ENCODE results near the gene BATF.

BATF gene

GRCh38 chr14:75501080-75501479 lies 21.2 kb upstream of the BATF start:
- no peak for DNase-seq (ENCODE audit: low read depth)

GRCh38 chr14:75504411-75504810 lies 17.9 kb upstream of the BATF start:
- DNase-seq (ENCODE audit: low read depth), result no peak

DNA sequence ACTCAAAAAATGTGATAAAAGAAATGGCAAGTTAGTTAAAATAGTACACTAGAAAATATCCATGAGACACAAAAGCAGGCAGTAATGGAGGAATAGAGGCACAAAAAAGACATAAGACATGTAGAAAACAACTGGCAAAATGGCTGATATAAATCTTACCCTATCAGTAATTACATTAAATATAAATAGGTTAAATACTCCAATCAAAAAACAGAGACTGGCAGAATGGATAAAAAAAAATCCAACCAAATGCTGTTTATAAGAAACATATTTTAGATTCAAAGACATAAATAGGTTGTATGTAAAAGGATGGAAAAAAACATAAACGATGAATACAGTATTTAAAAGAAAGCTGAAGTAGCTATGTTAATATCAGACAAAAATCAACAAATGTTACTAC lies 15.3 kb upstream of the BATF start:
- no peak for DNase-seq (ENCODE audit: low read depth)

DNA sequence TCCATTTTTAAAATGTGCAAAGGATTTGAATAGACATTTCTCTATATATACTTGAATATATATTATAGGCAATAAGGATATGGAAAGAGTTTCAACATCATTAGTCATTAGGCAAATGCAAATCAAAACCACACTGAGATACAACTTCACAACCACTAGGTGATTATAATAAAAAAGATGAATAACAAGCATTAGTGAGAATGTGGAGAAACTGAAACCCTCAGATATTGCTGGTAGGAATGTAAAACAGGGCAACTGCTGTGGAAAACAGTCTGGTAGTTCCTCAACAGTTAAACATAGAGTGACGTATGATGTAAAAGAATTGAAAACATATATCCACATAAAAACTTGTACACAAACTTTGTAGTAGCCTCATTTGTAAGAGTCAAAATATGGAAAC lies 11.7 kb upstream of the BATF start:
- no peak for DNase-seq (ENCODE audit: low read depth)

DNA sequence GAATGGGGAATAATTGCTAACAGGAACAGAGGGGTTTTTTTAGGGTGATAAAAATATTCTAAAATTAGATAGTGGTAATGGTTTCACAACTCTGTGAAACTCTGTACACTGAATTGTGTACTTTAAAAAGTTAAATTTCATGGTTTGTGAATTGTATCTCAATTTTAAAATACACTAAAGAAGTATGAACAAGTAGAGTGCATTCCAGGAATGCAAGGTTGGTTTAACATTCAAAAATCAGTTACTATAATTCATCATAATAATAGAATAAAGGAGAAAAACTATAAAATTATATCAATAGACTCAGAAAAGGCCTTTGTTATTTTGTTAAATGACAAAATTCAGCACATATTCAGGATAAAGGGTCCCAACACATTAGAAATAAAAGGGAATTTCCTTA lies 11.1 kb upstream of the BATF start:
- no peak for DNase-seq (ENCODE audit: low read depth)

DNA sequence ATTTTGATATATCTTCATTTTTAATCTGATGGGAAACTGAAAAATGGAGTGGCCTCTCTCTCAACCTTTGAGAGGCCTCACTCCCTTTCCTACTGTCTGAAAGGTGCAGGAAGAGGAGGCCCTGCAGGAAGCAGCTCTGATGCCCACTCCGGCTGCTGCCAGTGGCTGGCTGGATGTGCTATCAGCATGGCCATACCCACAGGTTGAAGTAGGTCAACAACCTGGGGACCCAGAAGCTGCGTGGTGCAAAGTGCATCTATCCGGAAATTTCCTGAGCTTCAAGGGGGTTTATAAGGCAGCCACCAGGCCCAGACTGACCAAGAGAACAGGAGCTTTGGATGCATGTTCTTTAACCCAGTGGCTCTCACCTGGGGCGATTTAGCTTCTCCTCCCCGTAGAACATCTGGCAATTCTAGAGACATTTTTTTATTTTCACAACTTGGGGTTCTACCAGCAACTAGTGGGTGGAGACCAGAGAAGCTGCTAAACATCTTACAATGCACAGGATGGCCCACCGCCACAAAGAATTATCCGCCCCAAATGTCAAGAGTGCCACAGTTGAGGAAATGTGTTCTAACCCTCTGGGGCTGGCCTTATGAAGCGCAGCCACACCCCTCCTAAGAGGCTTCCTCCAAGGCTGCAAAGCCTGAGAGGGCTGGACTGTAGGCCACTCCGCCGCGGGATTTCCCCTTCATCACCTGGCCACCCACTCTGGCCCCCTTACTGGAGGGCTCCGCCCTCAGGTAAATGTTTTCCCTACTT lies 8.2 kb upstream of the BATF start:
- no peak for DNase-seq (ENCODE audit: low read depth)

GRCh38 chr14:75514673-75515628 lies 7.3 kb upstream of the BATF start:
- DNase-seq (ENCODE audit: low read depth), result no peak

- no peak for DNase-seq (ENCODE audit: low read depth)
These were observed 6.7 kb upstream of the BATF start for GRCh38 chr14:75515629-75515996.

GRCh38 chr14:75518625-75519024 lies 3.6 kb upstream of the BATF start:
- DNase-seq (ENCODE audit: low read depth), result no peak

DNA sequence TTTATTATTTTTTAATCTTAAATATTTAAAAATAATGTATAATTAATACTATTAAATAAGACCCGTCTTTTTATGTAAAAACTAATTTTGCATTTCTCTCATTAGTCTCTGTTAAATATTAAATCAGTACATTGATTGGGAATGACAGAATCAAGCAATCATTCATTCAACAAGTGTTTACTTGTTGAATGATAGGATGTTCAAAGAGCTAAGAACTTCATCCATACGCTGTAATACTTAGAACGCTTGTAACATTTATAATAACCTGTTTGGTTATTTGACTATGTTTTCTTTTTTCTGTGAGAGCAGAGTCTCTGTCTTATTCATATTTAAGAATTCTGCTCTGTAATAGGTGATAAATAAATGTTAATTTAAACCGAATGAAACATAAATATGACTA lies 2.9 kb upstream of the BATF start:
- DNase-seq (ENCODE audit: low read depth), result no peak

DNA sequence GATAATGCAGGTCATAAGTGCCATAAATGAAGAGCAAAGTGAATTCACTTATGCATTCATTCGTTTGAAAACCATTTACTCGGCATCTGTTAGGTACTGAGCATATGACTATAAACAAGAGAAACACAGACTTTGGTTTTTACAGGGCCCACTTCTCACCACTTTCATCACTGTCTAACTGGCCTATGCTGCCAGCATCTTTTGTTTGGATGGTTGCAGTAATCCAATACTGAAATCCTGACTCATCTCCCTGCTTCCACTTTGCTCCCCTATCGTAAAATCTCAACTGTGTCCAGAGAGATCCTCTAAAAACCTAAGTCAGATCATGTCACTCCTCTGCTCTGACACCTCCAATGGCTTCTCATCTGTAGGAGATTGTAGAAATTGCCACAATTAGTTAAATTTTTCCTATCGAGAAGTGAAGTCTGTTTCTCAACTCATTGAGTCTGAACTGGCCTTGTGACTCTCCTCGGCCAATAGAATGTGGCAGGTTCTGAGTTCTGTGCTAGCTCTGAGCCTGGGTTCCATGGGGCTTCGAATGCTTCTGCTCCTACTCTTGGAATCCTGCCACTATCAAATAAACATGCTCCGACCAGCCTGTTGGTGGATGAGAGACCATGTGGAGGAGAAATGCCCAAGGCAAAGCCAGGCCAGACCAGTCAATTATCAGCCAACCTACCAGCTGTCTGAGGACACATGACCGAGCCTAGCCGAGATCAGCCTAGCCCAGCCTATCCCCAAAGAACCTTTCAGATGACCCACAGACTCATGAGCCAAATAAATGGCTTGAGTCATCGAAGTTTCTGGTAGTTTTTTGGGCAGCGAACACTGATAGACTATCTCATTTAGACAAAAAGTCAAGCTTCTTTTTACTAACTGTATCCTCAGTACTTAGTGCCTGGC lies 2.2 kb upstream of the BATF start:
- no peak for DNase-seq (ENCODE audit: low read depth)

GRCh38 chr14:75520852-75521251 lies 1.4 kb upstream of the BATF start:
- DNase-seq (ENCODE audit: low read depth), result no peak

DNA sequence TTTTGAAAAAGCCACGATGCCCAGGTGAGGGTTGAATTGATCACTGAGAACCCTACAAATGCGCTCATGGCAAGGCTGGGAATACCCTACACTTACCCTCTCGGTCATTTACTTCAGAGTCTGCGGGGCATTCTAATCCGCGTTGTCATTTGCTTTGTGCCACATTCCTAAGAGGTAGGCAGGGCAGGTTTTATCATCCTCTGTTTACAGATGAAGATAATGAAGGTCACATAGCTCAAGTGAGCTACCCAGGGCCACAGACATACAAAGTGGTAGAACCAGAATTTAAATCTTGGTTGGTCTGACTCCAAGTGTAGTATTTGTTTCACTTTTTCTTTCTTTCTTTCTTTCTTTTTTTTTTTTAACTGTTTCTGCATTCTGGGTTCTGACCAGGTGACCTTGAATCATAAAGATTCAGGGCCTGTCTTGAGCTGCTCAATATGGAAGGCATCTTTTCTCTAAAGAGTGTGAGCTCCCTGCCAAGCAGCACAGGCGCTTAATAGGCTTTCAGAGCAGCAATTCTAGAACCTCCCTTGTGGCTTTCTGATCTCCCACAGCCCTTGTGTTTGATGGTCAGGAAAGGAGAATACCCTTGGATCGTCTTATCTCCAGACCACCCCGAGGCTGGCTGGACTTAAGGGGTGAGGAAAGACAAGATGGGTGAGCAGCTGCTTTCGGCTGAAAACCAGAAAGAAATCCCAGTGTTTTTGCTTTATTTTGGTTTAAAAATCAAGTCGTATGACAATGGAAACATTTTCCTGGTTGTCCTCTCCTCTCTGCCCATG lies 662 bp upstream of the BATF start:
- DNase-seq (ENCODE audit: low read depth), result no peak

DNA sequence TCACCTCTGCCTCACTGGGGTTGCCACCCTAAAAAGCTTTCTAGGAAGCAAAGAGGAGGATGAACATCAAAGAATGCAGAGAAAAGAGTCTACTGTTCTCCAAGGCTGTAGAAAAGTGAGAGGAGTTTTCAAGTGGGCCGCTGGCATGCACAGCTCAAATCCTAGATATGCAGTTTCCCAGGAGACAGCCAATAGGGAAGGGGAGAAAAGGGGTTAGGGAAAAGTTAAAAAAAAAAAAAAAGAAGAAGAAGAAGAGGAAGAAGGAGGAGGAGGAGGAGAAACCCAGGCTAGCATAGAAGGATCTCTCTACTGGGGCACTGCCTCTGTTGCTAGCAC lies 682 bp downstream of the BATF start:
- no peak for DNase-seq (ENCODE audit: low read depth)

DNA sequence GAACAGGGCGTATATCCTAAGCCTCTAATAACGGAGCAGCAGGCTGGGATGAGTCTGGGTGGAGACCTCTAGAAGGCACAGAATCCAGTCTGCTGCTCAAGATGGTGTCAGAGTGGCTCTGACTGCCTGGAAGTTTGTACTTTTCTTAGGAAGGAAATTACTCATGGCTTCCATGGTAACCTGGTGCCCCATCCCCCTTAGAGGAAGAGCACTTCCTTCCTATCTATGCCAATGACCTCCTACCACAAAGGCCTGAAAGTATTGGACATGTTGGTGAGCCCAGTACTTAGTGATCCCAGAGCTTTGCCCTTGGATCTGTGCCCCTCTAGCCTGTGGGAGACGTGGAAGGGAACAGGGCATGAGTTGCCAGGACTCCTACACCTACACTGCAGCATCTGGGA lies 1.5 kb downstream of the BATF start:
- no peak for DNase-seq (ENCODE audit: low read depth)

DNA sequence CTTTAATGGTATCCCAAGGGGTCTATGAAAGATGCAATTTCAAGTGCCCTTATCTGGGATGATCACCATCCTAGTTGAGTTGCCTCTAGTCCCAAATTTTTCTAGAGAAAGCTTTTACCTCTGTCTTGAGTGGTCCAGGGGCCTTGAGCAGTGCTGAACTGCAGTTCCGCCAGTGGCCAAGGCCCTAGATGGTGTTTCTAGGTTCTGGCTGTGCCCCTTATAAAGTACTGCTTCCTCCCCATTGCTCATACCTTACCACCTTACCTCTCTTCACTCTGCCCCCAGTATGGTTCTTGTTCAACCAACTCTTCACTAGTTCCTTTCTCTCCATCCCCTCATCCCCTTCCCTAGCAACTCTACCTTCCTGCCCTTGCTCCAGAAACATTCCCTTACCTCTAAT lies 3.7 kb downstream of the BATF start:
- no peak for DNase-seq (ENCODE audit: low read depth)

DNA sequence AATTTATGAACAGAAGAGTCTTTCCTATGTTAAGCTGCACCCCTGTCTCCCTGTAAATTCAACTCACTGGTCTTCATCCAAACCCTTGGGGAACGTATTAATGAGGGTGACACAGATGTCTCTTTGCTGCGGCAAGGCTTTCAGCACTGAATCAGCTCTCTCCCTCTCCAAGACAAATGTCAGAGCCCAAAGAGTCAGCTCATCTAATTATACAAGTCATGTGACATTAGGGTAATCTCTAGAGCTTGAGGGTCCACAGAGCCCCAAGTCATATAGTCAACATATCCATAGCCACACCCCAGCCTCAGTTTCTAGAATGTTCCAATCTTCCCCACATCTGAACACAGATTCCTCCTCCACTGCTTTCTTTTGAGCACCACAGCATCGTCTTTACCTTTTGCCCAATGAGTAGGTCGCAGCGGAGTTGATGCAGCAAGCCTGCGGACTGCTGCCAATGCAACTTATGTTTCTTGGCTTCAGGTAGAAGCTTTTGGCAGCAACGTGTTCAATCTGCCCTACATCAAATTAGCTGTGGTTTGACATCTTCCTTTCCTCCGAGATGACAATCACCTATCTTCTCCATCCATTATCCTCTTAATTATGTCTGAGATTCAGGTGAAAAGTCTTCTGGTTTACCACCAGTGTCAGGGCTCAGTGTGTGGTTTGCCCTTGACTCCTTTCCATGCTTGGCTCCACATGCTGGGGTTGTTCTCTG lies 5.3 kb downstream of the BATF start:
- no peak for DNase-seq (ENCODE audit: low read depth)

GRCh38 chr14:75531256-75531655 lies 9.0 kb downstream of the BATF start:
- no peak for DNase-seq (ENCODE audit: low read depth)

GRCh38 chr14:75531660-75532317 lies 9.5 kb downstream of the BATF start:
- no peak for DNase-seq (ENCODE audit: low read depth)

- DNase-seq (ENCODE audit: low read depth), result no peak
These were observed 11.7 kb downstream of the BATF start for GRCh38 chr14:75533791-75534555.

All from stimulated activated CD4-positive, alpha-beta T cell treated with anti-CD3 and anti-CD28 coated beads, Interleukin-2, amount 100 ng/mL, for 4 hours (primary cell).